ENCODE measurements around the gene TRAK2.
A peak's percentile ranks its signal among the peaks of the same experiment; 100 is the strongest.
"Not testable (repeated sequence)": the region's sequence is repeated elsewhere in the genome, so short reads cannot be mapped to it uniquely, and the experiment has no call there.

Gene TRAK2, protein sequence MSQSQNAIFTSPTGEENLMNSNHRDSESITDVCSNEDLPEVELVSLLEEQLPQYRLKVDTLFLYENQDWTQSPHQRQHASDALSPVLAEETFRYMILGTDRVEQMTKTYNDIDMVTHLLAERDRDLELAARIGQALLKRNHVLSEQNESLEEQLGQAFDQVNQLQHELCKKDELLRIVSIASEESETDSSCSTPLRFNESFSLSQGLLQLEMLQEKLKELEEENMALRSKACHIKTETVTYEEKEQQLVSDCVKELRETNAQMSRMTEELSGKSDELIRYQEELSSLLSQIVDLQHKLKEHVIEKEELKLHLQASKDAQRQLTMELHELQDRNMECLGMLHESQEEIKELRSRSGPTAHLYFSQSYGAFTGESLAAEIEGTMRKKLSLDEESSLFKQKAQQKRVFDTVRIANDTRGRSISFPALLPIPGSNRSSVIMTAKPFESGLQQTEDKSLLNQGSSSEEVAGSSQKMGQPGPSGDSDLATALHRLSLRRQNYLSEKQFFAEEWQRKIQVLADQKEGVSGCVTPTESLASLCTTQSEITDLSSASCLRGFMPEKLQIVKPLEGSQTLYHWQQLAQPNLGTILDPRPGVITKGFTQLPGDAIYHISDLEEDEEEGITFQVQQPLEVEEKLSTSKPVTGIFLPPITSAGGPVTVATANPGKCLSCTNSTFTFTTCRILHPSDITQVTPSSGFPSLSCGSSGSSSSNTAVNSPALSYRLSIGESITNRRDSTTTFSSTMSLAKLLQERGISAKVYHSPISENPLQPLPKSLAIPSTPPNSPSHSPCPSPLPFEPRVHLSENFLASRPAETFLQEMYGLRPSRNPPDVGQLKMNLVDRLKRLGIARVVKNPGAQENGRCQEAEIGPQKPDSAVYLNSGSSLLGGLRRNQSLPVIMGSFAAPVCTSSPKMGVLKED

DNA sequence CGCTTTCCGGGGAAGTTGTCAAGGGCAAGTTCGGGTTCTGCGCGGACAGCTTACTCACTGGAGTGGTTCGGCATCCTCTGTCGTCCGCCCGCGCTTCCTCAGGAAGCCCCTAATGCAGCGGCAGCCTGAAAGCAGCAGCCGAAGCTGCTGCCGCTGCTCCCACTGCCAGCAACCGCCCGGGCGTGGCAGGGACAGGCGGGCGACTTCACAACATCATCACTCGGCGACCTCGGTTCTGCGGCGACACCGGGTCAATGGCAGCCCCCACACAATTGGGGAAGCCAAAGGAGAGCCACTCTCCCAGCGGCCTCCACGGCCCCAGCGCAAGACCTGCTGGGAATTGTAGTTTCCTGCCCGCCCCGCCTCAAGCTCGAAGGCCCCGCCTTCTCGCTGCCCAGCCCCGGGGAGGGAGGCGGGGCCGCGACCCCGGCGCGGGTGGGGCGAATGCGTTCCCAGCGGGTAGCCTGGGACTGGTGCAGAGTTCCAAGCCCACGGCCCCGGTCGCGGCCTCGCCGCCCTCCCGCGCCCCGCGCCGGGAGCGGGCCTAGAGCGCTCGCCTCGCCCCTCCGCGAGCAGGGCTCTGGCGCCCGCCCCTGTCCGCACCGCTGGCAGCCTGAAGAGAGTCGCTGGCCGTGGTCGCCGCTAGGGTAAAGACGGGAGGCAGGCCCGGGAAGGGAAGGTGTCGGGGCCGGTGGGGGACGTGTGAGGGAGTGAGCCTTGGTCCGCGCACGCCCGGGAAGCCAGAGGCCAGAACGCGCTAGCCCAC lies at the start of gene TRAK2, which contains the start of gene STRADB:
Gene TRAK2, minus strand, starts transcription at position 167 of the 766 bp plus-strand sequence. CDS start 30,951 bp downstream, outside the sequence.
Gene STRADB, plus strand, starts transcription at position 449 of the 766 bp plus-strand sequence. CDS start 3,101 bp downstream, outside the sequence.
- peak; percentile 97 for DNase-seq

DNA sequence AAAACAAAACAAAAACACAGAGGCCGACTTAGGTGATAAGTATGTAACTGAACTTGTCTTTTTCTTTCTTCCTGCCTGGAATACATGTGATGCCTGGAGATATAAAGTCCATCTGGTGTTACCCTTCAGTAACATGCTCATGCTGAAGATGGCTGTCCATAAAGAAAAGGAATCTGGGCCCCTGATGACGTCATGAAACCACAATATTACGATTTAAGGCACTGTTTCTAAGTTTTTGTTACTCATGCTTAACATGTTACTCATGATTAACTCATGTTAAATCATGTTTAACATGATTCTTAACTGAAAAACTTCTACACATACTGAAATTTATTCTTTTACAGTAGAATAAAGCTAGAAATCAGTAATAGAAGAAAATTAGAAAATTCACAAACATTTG lies 49.3 kb upstream of the TRAK2 start:
- no peak for DNase-seq

DNA sequence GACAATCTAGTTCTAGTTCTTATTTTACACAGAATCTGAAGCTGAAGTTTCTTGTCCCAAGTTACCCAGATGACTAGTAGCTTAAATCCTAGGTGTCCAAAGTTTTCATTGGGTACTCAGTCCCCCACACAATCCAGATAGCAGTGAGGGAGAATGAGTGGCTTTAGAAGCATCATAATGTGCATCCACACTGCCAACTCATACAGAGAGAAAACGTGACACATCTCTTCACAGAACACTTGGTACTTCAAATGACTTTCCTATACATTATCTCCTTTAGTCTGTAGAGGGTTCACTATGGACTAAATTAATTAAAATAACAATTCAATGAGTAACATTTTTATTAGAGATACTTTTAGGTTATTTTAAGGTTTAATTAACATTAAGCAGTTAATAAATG lies 45.5 kb upstream of the TRAK2 start:
- DNase-seq, result no peak

DNA sequence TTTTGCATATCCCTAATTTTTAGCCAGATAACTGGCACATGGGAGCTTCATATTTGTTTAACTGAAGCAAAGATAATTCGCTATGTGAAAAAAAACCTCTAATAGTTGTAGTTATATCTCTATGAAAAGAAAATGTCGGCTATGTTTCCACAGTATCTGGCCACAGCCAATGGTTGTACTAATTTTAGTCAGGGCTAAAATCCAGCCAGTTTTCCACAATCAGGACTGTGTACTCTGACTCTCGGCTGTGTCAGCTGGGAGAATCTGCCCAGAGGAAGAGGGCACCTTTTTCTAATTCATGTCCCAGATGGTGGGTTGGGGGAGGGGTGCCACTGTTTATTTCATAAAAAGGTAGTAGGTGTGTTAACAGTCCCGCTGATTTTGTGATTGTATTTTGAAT lies 39.0 kb upstream of the TRAK2 start:
- DNase-seq, result no peak

DNA sequence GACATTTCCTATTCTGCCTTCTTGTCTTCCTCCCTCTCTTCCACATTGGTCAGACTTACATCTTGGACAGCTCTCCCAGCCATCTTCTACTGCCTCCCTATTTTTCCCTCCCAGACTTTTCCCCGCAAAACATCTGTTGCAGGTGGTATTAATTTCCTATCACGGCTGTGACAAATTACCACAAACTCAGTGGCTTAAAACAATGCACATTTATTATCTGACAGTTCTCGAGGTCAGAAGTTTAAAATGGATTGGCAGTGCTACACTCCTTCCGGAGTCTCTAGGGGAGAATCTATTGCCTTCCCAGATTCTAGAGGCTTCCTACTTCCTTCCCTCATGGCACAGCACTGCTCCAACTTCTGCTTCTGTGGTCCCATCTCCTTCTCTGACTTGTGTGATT lies 33.5 kb upstream of the TRAK2 start:
- no peak for DNase-seq

DNA sequence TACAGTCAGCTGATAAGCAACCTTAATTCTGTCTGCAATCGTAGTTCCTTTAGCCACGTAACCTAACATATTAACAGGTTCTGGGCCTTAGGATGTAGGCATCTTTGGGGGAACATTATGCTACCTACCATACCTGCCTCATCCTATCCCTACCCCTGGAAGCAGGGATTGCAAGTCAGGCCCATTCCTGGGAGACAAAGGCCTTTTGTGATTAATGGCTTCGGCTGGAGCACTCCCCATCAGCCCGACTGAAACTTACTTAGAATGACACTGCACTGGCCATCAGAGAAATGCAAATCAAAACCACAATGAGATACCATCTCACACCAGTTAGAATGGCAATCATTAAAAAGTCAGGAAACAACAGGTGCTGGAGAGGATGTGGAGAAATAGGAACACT lies 32.5 kb upstream of the TRAK2 start:
- DNase-seq, result not testable (repeated sequence)

DNA sequence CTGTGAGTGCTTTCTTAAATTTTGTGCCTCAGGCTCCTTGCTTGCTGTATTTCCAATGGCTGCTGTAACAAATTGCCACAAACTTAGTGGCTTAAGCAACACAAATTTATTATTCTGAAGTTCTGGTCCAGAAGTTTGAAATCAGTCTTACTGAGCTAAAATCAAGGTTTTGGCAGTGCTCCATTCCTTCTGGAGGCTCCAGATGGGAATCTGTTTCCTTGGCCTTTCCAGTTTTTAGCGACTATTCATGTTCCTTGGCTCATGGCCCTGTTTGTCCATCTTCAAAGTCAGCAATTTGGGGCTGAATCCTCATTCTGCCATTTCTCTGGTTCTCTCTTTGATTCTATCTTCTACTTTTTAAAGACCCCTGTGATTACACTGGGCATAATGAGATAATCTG lies 32.1 kb upstream of the TRAK2 start:
- no peak for DNase-seq

DNA sequence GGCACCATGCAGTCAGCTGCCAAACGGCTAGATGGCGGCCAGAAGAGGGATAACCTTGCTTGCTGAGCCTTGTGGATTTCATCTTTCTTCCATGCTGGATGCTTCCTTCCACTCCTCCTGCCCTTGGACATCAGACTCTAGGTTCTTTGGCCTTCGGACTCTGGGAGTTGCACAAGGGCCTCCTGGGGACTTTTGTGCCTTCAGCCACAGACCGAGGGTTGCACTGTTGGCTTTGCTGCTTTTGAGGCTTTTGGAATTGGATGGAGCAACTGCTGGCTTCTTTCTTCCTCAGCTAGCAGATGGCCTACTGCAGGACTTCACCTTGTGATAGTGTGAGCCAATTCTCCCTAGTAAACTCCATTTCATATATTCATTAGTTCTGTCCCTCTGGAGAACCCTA lies 31.3 kb upstream of the TRAK2 start:
- no peak for DNase-seq

DNA sequence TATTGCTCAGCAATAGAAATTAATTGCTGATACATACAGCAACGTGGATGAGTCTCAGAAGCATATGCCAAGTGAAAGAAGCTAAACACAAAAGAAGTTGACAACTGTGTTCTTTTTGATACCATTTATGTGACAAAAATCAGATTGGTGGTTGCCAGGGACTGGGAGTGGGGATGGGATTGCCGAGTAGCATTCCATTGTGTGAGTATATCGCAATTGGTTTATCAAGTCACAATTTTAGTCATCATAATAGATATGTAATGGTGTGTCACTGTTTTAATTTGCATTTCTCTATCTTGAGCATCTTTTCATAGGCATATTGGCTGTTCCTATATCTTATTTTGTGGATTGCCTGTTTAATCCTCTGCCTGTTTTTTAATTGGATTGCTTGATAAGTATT lies 21.2 kb upstream of the TRAK2 start:
- no peak for DNase-seq

DNA sequence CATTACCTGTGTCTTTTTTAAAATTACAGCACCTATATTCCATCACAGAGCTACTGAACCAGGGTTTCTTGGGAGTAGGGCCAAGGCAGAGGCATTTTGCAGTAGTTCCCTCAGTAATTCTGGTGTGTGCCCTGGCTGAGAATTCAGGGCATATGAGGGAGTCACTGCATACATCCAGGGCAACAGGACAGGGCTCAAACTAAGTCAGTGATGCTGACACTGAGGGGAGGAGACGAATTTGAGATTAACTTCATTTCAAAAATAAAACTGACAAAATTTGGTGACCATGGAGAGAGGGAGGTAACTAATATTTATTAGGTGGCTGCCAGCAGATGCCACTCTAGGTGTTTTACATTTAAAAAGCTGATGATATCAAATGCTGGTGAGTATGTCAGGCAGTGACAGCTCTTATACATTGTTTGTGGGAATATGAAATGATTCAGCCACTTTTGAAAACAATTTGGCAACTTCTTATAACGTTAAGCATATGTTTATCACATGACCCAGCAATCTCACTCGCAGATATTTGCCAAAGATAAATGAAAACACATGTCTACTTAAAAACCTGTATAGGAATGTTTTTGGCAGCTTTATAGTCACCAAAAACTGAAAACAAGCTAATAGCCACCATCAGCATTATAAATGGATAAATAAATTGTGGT lies 20.6 kb upstream of the TRAK2 start:
- no peak for DNase-seq

DNA sequence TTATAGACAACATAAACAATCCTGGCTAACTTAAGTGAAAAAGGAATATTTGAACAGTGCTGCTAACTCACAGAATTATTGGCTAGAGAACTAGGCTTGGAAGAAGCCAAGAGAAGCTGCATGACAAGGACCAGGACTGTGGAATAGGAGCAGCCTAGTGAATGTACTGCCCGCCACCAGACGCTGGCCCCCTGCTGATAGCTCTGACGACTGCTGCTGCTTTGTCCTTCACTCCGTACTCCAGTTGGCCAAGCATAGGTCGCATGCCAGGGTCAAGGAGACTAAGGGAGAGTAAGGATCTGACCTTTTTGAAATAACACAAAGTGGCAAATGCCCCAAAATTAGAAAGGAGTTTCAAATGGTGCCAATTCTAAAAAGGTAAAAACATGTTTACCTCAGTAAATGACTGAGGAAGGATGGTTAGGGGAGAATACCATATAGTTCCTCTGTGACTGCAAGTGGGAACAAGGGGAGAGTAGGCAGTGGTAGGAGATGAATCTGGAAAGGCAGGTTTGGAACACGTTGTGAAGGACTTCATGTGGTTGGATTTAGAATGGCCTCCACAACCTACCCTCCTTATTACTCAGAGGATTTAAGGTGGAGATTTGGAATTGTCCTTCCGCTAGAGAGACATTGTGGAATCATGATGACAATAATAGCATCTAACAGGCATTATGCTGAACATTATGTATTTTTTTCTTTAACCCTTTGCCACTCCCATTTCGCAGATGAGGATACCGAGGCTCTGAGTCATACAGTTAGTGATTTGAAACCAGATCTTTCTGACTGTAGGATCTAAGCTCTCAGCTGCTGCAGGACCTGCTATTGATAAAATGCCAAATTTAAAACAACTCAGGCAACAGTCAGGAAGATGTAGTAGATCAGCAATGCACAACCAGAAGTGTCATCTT lies 19.8 kb upstream of the TRAK2 start:
- DNase-seq, result no peak

DNA sequence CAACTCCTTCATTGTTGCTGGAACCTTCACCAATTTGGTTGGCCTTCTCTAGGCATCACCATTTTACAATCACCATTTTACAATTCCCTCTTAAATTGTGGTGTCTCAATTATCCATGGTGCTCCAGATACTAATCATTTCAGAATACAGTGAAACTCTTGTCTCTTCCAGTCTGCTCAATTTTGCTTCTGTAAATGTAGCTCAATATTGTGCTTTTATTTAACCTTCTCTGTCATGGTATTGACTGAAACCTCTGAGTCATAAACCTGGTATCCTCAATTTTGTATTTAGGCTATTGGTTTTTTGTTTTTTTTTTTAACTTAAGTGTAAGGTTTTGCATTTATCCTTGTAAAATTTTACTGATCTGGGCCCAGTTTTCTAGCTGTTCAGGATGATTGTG lies 16.4 kb upstream of the TRAK2 start:
- no peak for DNase-seq

DNA sequence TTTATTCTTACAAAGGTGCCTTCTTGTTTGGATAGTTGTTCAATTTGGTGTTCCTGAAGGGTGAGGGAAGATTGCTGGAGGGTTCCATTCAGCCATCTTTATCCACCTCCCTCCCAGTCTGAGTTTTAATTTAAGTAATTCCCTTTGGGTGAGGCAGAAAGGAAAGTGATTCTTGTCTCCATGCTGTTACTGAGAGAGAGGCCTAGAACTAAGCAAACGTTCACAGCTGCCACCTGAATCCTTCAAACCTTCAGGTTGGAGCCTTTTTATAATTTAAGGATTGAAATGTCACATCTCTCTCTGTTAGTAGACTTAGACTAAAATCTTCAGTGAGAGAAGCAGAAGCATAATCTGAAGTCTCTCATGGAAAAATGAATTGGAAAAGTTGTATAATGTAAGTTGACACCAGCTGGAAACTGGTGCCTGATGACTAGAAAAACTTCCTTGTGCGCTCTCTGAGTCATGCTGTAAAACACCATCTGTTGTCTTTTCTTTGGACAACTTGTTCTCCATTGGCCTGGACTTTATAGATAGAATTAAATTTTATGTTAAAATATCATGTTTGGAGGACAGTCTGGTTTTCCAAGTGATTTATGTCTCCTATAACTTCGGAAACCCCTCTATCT lies 14.9 kb upstream of the TRAK2 start:
- DNase-seq, result no peak

DNA sequence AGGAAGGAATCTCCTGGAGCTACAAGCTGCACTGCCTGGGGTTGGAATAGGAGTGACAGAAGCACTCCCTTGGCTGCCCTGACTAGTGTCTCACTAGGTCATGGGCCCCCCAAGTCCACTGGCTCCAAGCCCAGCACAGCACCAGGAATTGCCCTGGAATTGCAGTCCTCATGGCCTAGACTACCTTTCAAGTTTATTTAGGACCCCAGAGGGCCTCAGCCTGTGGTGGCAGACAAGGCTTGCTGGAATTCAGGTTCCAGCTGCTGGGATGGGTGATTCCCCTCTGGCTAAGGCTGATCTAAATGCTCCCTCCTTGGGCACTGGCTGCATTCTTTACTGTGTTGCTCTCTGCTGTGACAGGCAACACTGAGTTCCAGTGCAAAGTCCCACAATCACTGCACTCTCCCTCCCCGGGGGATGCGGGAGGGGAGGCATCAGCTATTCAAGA lies 14.3 kb upstream of the TRAK2 start:
- no peak for DNase-seq

DNA sequence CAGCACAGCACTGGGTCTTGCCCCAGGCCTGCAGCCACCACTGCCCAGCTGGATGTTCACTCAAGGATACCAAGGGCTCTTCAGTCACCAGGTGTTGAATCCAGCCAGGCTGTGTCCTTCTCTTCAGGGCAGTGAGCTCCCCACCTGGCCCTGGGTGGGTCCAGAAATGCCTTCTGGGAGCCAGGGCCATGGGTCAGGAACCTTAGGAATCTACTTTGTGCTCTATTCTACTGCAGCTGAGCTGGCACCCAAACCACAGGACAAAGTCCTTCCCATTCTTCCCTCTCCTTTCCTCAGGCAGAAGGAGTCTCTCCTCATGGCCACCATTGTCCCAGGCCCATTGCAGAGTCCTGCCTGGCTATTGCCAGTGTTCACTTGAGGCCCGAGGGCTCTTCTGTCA lies 13.3 kb upstream of the TRAK2 start:
- no peak for DNase-seq

DNA sequence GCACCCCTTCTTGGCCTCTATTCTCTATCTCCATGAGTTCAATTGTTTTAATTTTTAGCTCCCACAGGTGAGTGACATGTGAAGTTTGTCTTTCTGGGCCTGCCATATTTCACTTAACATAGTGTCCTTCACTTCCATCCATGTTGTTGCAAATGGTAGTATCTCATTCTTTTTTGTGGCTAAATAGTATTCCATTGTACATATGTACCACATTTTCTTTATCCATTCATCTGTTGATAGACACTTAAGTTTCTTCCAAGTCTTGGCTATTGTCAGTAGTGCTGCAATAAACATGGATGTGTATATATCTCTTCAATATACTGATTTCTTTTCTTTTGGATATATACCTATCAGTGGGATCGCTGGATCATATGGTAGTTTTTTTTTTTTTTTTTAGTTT lies 9.3 kb upstream of the TRAK2 start:
- no peak for DNase-seq

DNA sequence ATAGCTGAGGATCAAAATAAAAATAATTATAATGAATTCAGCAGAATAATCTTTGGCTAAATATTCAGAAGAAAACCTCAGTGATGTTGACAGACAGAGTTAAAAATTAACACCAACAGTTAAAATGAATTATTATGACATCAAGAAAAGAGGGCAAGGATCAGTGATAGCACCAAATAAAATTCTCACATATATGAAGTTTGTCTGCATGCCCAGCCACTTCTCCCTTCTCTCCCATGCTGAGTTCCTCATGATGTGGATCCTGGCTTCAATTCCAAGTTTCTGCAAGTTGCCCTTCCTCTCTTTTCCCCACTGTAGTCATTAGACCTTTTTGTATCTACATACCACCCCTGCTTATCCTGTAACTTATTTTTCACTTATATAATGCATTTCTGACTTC lies 7.1 kb upstream of the TRAK2 start:
- DNase-seq, result no peak

DNA sequence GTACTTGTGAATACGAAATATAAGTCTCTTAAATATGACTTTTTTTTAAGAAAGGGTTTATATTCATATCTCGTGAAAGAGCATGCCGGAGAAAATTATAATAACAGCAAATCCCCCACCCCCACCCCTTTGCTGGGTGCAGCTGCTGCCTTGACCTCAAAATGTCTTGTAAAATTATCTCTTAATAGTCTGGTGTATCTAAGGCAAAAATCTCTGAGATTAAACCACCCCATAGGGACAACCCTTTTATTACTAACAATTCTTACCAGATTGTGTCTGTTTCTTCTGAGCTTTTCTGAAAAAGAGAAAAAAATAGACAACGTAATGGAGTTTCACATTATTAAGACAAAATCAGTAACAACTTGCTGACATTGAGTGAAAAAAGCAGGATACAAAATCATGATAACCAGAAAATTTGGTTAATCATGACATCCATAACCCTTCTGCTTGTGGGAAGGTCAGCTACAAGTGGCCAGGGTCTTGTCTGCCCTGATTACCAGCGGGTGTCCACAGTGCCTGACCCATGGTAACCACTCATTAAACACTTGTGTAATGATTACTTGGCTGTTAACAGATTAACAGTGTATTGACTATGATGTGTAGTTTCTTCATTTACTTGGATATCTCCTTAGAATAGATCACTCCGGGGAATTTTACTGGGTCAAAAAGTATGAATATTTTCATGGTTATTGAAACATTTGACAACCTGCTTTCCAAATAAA lies 1.8 kb upstream of the TRAK2 start:
- DNase-seq, result no peak

DNA sequence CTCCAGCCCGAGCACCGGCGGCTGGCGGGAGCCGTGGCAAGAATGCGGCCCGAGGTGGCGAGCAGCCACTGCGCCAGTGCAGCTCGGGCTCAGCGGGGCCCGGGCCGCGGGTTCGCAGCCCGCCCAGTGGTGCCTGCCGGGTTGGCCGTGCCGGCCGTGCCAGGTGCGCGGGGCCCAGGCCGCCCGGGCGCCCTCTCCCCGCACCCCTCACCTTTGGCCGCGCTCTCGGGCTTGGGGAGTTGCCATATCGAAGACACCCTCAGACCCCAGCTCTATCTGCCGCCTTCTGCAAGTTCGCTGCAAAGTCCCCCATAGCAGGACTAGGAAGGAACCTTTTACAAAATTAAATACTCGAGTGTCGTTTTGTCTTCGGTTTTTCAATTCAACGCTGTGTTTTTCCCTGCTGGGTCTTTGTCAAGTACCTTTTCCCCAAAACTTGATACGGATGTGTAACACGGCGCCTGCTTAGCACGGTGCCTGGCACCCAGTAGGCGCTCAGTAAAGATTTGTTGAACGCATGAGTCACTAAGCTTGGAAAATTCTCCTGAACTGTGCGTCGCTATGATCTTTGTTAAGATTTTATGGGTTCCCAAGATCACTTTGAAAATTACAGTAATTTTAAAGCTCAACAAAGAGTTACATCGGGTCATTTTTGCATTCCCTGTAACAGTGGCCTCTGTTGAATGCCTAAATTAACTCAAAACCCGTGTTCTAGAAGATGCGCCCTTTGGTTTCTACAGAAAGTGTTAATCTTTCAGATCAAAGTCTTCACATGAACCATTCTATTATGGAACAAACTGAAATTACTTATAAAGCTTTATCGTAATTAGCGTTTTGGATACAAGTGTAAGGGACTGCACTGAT lies 1.0 kb upstream of the TRAK2 start:
- no peak for DNase-seq
